Liver (tissue), 3 donors: ENCODE data around the gene AFMID.

Experiments
- CTCF ChIP-seq: fragments of 150-350 bp; IDR thresholded peaks from 2 replicates; pipeline ENCODE4 v1.5.1; 2017; ENCODE audit warnings: improper control_type of control experiment, low read depth, low read length; ENCODE audit not compliant: missing input control
- EGR1 ChIP-seq, 2 donors: IDR thresholded peaks; 2 replicates each; pipeline ENCODE4 v1.6.1; 2016 to 2018; ENCODE audit warnings: antibody characterized with exemption in 2 of 2, low read depth in 2 of 2
- GABPA ChIP-seq, 2 donors: IDR thresholded peaks in 1 of 2; conservative IDR thresholded peaks in 1 of 2; 2 replicates each; pipeline ENCODE4 v1.6.1; 2016; ENCODE audit warnings: antibody characterized with exemption in 2 of 2, mild to moderate bottlenecking in 1 of 2, moderate library complexity in 1 of 2
- JUND ChIP-seq, 2 donors: IDR thresholded peaks; 2 replicates each; pipeline ENCODE4 v1.6.1; 2016; ENCODE audit warnings: antibody characterized with exemption in 2 of 2
- MAX ChIP-seq: IDR thresholded peaks from 2 replicates; pipeline ENCODE4 v1.6.1; 2016; ENCODE audit warnings: antibody characterized with exemption
- RAD21 ChIP-seq, 2 donors: IDR thresholded peaks; 2 replicates each; pipeline ENCODE4 v1.6.1; 2016; ENCODE audit warnings: antibody characterized with exemption in 2 of 2, mild to moderate bottlenecking in 2 of 2
- SP1 ChIP-seq: IDR thresholded peaks from 2 replicates; pipeline ENCODE4 v1.6.1; 2018; ENCODE audit warnings: antibody characterized with exemption, mild to moderate bottlenecking
- YY1 ChIP-seq: IDR thresholded peaks from 2 replicates; pipeline ENCODE4 v1.6.1; 2016; ENCODE audit warnings: antibody characterized with exemption, mild to moderate bottlenecking
- TF ChIP-seq, protein P1 (sequence below): IDR thresholded peaks from 2 replicates; pipeline ENCODE4 v1.6.1; 2016; ENCODE audit warnings: antibody characterized with exemption, mild to moderate bottlenecking
- TF ChIP-seq, protein P2 (sequence below): IDR thresholded peaks from 2 replicates; pipeline ENCODE4 v1.6.1; 2016; ENCODE audit warnings: antibody characterized with exemption
- donor health status: healthy.
- donor health status: healthy.

DNA sequence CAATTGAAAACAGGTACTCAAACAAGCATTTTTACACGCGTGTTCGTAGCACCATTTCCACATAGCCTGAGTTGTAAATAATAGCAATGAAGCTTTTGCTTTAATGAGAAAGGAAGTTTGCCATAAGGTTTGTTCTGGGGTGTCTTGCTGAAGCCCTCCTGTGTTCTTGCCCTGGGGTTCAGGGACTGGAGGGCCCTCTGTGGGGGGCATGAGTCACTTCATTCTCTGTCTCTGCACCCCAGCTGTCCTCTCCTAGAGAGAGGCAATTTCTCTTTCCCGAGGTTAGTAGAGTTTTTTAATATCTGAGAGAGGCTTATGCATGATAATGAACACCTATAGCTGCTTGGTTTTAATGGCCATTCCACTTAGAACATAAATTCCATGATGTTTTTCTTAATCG is 9.6 kb downstream of the AFMID start:
- TF ChIP-seq CTCF (no peak), SP1 (no peak), YY1 (no peak), MAX (no peak), GABPA (IDR thresholded peaks at IDR 0.05 in 1 of 2, conservative IDR thresholded peaks at IDR 0.05 in 1 of 2) (no peak), JUND (IDR thresholded peaks at IDR 0.05) (no peak), RAD21 (IDR thresholded peaks at IDR 0.05) (no peak), EGR1 (IDR thresholded peaks at IDR 0.05; ENCODE audit: low read depth in 2 of 2) (no peak)
- TF ChIP-seq, protein P1, sequence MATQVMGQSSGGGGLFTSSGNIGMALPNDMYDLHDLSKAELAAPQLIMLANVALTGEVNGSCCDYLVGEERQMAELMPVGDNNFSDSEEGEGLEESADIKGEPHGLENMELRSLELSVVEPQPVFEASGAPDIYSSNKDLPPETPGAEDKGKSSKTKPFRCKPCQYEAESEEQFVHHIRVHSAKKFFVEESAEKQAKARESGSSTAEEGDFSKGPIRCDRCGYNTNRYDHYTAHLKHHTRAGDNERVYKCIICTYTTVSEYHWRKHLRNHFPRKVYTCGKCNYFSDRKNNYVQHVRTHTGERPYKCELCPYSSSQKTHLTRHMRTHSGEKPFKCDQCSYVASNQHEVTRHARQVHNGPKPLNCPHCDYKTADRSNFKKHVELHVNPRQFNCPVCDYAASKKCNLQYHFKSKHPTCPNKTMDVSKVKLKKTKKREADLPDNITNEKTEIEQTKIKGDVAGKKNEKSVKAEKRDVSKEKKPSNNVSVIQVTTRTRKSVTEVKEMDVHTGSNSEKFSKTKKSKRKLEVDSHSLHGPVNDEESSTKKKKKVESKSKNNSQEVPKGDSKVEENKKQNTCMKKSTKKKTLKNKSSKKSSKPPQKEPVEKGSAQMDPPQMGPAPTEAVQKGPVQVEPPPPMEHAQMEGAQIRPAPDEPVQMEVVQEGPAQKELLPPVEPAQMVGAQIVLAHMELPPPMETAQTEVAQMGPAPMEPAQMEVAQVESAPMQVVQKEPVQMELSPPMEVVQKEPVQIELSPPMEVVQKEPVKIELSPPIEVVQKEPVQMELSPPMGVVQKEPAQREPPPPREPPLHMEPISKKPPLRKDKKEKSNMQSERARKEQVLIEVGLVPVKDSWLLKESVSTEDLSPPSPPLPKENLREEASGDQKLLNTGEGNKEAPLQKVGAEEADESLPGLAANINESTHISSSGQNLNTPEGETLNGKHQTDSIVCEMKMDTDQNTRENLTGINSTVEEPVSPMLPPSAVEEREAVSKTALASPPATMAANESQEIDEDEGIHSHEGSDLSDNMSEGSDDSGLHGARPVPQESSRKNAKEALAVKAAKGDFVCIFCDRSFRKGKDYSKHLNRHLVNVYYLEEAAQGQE: no peak
- TF ChIP-seq, protein P2, sequence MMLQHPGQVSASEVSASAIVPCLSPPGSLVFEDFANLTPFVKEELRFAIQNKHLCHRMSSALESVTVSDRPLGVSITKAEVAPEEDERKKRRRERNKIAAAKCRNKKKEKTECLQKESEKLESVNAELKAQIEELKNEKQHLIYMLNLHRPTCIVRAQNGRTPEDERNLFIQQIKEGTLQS: no peak
